ENCODE measurements around the gene SRXN1.

The SRXN1 gene

GRCh38 chr20:634148-634925, 18.7 kb downstream of the SRXN1 start:
- DNase-seq, result no peak

GRCh38 chr20:631101-631500, 21.9 kb downstream of the SRXN1 start:
- no peak for DNase-seq

DNA sequence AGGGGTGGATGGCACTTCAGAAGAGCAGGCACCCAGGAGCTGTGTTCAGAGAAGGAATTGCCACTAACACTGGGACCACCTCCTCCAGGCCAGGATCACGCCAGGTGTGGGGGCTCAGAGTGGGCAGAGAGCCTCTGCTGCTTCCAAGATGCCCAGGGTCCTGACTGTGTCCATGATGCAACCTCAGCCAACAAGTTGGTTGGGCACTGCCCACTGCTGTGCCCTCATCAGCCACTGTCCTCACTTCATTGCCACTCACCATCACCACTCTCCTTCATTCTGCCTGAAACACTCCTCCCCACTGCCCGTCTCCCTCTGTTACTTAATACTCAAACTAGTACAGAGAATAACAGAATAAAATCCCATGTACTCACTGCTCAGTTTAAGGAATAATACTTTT, 26.4 kb downstream of the SRXN1 start:
- no peak for DNase-seq

- DNase-seq, result no peak
Measured at GRCh38 chr20:625360-625932, 27.6 kb downstream of the SRXN1 start.

DNA sequence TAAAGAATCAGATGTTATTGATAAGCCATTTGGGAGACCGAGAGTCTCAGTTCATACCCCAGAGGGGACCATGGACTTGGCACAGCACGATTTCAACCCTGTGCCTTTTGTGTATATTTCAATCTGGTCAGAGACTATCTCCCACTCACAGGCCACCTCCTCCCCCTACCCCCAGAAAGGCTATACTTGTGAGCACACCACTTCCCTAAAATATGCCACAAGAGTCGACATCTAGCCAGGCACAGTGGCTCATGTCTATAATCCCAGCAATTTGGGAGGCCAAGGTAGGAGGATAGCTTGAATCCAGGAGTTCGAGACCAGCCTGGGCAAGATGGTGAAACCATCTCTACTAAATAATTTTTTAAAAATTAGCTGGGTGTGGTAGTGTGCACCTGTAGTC, 29.3 kb downstream of the SRXN1 start:
- no peak for DNase-seq

DNA sequence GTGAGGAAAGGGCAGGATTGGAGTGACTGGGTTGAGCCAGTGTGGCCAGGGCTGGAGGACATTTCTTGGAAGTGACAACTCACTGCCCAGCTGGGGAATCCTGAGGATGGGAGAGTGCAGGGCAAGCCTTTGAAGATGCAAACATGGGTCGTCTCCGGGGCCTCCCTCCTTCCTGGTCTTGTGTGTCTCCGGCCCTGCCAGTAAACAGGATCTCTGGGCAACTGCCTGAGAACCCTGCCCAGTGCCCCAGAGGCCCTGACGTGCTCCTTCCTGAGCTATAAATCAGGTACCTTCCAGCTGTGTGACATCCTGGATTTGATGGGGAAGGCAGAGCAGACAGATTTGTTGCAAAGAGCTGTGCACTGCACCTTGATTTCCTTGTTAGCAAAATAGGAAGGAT, 30.0 kb downstream of the SRXN1 start:
- no peak for DNase-seq

- DNase-seq, result no peak
Measured at GRCh38 chr20:622161-622560, 30.8 kb downstream of the SRXN1 start.

- DNase-seq, result no peak
Measured at GRCh38 chr20:621125-621756, 31.8 kb downstream of the SRXN1 start.

- no peak for DNase-seq
Measured at GRCh38 chr20:620246-620645, 32.8 kb downstream of the SRXN1 start.

DNA sequence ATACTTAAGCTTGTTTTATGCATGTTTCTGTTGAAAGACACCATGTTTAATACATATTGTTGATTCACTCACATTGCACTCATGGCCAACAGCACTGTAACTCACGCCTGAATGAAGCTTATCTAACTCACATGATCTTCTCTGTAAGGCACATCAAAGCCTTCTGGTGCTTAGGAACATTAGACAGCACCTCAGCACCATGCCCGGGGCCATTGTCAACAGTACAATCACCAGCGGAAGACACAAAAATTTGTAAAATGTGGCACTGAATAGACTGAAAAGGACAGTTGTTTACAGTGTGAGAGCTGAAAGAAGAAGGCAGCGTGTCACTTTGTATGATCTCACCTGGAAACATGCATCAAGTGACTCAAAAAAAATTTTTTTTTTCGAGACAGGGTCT, 34.0 kb downstream of the SRXN1 start:
- DNase-seq, result no peak

DNA sequence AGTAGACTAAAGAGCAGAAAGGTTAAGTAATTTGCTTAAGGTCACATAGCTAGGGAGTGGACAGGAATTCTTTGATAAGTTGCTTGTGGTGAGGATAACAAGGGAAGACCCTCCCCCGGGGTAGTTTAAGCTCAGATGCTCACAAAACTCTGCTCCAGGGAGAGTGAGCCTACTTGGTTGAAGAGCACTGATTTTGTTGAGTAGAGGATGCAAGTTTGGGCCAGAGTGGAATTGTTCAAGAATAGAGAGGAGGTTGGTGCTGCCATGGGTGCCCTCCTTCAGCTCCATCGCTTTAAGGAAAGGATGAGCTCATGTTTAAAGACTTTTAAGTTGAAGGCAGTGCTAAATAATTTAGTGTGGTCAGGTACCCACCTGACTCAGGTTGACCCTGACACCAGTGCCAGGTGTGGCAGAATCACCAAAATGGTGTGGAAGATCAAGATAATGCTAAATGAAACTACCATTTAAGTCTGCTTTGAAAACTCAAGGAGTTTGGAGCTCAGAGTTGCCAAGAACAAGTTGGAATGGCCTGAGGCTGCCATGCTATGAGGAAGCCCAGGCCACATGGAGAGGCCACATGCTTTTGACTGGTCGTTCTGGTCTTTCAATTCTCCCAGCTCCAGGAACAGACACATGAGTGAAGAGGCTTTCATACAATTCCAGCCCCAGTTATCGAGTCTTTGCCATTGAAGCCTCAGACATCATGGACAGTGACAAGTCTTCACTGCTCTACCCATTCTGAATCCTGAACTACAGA, 34.9 kb downstream of the SRXN1 start:
- DNase-seq, result no peak

DNA sequence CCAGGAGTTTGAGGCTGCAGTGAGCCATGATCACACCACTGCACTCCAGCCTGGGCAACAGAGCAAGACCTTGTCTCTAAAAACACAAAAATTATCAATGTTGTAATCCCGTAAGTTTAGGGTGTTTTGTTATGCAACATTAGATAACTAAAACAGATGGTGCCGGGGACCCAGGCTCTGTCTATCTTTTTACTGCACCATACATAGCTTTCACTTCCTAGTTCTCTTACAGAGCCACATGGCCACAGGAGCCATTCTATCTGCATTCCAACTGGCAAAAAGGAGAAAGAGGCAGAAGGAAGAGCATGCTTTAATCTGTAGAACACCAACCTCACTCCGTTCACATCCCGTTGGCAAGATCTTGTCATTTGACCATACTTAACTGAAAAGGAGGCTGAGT, 37.5 kb downstream of the SRXN1 start:
- DNase-seq, result no peak

- DNase-seq, result no peak
Measured at GRCh38 chr20:611843-612185, 41.2 kb downstream of the SRXN1 start.

GRCh38 chr20:611047-611842, 41.8 kb downstream of the SRXN1 start:
- no peak for DNase-seq

DNA sequence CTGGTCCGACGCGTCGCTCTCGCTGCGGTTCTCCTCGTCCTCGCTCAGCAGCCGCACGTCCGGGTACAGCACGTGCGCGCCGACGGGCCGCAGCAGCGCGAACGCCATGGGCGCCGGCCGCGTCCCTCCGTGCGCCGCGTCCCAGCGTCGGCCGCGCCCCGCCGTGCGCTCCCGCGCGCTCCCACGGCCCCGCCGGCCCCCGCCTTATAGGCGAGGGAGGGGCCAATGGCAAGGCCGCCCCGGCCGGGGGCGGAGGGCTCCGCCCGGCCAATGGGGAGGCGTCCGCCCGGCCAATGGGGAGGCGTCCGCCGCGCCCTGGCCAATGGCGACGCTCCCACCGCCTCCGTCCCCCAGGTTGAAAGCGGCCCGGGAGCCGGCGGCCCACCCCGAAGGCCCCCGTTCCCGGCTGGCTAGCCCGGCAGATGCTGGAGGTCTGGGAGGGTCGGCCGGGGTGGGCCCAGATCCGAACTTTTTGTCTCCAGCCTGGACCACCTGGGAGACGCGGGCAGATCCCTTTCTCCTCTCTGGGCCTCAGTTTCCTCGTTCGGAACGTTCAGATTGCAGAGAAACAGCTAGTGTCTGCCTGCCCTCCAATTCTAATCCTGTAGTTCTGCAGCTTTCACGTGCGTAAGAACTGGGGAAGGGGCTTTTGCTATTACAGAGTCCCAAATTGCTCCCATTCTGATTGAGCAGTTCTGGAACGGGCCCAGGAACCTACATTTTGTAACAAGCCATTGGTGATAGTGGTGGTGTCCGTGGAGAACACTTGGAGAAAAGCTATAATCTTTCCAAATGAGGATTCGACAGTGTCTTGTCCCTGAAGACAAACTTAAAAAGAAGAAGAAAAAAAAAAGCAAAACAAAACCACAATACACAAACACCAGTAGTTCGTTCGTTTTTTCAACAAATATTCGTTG, 42.6 kb downstream of the SRXN1 start, which contains the start of gene TCF15:
TSS of gene TCF15 (minus strand) at position 180 of the 917 bp plus-strand sequence. CDS start at position 108, 72 bp downstream.
- DNase-seq, result no peak

DNA sequence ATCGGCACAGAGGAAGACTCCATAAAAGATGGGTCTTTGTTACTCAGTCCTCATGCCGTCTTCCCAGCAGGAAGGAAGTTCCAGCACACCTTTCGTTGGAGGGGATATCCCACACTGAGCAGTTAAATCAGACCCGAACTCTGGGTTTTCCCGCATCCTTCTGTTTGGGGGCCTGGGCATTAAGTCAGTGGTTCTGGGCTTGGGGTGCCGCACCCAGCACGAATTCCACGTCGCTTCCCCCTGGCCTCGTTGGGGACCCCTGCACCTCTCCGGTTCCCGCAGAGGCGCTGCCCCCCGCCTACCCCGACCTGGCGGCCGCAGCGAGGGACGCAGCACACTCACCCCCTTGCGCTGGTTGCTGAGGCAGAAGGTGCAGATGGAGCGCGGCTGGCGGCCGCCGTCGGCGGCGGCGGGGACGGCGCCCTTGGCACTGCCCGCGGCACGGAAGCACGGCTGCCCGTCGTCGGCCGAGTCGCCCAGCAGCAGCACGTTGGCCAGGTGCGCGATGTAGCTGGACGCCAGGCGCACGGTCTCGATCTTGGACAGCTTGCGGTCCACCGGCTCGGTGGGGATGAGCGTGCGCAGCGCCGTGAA, 43.5 kb downstream of the SRXN1 start:
- DNase-seq, result no peak

DNA sequence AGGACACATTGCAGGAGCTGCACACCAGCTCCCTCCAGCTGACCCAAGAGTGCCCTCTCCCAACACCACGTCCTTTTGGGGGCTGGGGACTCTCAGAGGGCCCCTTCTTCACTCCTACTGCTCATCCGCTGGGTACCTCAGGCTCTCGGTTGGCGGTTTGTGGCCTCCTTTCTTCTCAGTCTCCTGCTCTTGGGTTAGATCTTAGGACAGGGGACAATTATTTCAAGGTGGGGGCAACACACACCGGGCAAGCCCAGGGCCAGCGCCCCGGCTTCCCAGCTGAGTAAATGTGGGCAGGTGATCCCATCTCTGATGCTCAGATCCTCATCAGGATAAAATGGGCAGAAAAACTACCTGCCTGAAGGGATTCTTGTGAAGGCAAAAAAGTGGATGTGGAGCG, 44.0 kb downstream of the SRXN1 start:
- DNase-seq, result no peak

GRCh38 chr20:607476-607875, 45.5 kb downstream of the SRXN1 start:
- DNase-seq, result no peak

DNA sequence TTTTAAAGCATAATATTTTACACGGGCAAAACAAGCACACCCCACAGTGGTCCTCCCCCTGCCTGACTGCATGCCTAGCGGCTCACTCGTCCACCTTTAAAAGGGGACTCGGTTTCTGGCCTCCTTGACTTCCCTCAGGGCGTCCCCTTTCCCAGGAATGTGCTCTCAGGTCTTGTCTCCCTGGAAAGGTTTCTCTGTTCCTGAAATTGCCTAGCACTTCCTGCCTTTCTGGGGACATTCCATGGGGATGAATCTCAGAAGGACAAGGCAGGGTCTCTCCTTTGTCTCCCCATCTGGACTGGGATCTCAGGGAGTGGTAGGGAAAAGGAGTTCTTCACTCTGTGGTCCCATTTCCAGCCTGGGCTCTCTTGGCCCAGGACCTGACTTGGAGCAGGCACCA, 47.8 kb downstream of the SRXN1 start:
- no peak for DNase-seq

DNA sequence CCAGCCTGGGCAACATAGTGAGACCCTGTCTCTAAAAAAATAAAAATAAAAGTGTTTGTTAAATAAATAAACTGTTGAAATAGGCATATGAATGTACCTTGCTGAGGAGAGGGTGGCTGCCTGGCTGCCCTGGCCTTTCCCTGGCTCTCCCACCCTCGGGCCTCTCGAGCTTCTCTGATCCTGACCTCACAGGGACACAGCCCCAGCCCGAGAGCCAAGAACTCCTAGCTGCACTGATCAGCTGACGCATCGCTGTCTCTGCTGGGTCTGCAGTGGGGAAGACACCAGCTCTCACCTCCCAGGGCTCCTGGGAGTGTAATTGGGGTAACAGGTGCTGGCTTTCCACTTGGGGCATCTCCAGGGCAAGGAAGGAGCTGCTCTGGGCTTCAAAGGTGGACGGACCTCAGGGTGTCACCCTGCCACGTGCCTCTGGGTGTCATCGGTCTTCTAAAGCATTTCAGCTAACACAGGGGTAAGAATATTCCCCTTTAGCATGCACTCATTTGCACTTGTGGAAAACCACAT, 49.8 kb downstream of the SRXN1 start:
- DNase-seq, result no peak
